IMR-90 (cell line): ENCODE results near the gene ZNF518B.

Source experiments
- BHLHE40 ChIP-seq: fragments of 150-350 bp; IDR thresholded peaks from 2 replicates; pipeline ENCODE4 v1.6.1; 2016; ENCODE audit warnings: mild to moderate bottlenecking, low read depth, low read length
- CEBPB ChIP-seq: IDR thresholded peaks from 2 replicates; pipeline ENCODE4 v1.6.1; 2012; ENCODE audit warnings: low read depth, low read length, improper control_type of control experiment
- FOS ChIP-seq: fragments of 150-350 bp; IDR thresholded peaks from 2 replicates; pipeline ENCODE4 v1.6.1; 2016; ENCODE audit warnings: low read depth, low read length
- MXI1 ChIP-seq: IDR thresholded peaks from 2 replicates; pipeline ENCODE4 v1.6.1; 2012; ENCODE audit warnings: low read depth, mild to moderate bottlenecking, low read length, moderate library complexity, borderline replicate concordance
- POLR2A ChIP-seq: IDR thresholded peaks from 2 replicates; pipeline ENCODE4 v1.6.1; 2012; ENCODE audit warnings: mild to moderate bottlenecking, low read depth, low read length
- RAD21 ChIP-seq: IDR thresholded peaks from 2 replicates; pipeline ENCODE4 v1.6.1; 2012; ENCODE audit warnings: low read length, improper control_type of control experiment
- SMC3 ChIP-seq: fragments of 150-350 bp; IDR thresholded peaks from 2 replicates; pipeline ENCODE4 v1.6.1; 2016; ENCODE audit warnings: low read depth, mild to moderate bottlenecking, antibody characterized with exemption, low read length, moderate library complexity
- USF2 ChIP-seq: fragments of 150-350 bp; IDR thresholded peaks from 2 replicates; pipeline ENCODE4 v1.6.1; 2017; ENCODE audit warnings: mild to moderate bottlenecking, antibody characterized with exemption, low read length, low read depth
- TF ChIP-seq, protein P1 (sequence below): conservative IDR thresholded peaks from 2 replicates; pipeline ENCODE4 v1.5.1; 2012; ENCODE audit warnings: mild to moderate bottlenecking, low read depth, low read length, improper control_type of control experiment
- TF ChIP-seq, protein P2 (sequence below): fragments of 150-350 bp; IDR thresholded peaks from 2 replicates; pipeline ENCODE4 v1.6.1; 2016; ENCODE audit warnings: low read depth, mild to moderate bottlenecking, low read length, moderate library complexity, borderline replicate concordance

DNA sequence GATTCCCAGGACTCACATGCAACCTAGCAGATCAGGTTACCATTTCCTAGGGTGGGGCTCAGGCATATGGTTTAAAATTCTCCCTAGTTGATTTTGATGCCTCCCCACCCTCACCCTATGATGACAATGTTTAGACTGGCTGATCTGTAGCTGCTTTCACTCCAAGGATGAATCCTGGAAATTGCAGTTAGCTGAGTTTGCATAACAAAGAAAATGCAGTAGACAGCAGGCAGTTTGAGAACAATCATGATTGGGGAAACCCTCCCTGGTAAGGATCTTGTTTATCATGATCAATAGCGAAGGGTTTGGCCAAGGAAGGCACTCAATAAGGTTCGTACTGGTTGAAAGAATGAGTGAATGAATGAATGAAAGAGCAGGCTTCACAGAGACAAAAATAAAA, 2.1 kb downstream of the ZNF518B start:
- TF ChIP-seq POLR2A = no peak
- TF ChIP-seq, protein P1, sequence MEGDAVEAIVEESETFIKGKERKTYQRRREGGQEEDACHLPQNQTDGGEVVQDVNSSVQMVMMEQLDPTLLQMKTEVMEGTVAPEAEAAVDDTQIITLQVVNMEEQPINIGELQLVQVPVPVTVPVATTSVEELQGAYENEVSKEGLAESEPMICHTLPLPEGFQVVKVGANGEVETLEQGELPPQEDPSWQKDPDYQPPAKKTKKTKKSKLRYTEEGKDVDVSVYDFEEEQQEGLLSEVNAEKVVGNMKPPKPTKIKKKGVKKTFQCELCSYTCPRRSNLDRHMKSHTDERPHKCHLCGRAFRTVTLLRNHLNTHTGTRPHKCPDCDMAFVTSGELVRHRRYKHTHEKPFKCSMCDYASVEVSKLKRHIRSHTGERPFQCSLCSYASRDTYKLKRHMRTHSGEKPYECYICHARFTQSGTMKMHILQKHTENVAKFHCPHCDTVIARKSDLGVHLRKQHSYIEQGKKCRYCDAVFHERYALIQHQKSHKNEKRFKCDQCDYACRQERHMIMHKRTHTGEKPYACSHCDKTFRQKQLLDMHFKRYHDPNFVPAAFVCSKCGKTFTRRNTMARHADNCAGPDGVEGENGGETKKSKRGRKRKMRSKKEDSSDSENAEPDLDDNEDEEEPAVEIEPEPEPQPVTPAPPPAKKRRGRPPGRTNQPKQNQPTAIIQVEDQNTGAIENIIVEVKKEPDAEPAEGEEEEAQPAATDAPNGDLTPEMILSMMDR = no peak
- TF ChIP-seq USF2 = no peak
- TF ChIP-seq FOS = no peak
- TF ChIP-seq MXI1 = no peak
- TF ChIP-seq, protein P2, sequence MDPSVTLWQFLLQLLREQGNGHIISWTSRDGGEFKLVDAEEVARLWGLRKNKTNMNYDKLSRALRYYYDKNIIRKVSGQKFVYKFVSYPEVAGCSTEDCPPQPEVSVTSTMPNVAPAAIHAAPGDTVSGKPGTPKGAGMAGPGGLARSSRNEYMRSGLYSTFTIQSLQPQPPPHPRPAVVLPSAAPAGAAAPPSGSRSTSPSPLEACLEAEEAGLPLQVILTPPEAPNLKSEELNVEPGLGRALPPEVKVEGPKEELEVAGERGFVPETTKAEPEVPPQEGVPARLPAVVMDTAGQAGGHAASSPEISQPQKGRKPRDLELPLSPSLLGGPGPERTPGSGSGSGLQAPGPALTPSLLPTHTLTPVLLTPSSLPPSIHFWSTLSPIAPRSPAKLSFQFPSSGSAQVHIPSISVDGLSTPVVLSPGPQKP = no peak
- TF ChIP-seq CEBPB = no peak
- TF ChIP-seq BHLHE40 = no peak
- no peak for TF ChIP-seq SMC3
- TF ChIP-seq RAD21 = no peak
